Measurements from ENCODE around the gene PLEK2. TPM values are rescaled to one million over a fixed set of nuclear protein-coding genes. Genes with fewer than 3 reads are reported as not detected.

The PLEK2 gene
- total RNA-seq, 4 donors from 2014 or later: 22.0 to 75.2 (median 58.6) TPM

DNA sequence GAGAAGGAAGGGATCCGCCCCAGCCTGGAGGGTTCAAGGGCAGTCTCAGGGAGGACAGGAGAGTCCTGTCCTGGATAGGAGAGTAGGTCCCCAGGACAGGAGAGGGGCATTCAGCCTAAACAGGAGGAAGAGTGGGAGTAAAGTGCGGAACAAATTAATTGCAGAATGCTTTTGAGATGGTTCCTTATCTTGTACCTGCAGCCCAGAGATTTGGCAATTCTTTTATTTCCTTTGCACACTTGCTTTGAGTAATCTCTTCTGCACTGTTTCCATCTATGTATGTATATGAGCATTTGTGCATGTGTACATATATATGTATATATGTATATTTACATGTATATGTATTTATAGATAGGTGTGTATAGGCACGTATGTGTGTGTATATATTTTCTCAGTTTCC lies 22.7 kb downstream of the PLEK2 start:
- DNase-seq: no peak
- H3K4me1 ChIP-seq: peaks cover 34 to 44% of the 10 kb centered on the region in 2 donors
- 81 to 94% methylated on average over 3 of the region's 3 CpGs for WGBS, 2 donors
- no peaks in the 10 kb centered on the region for H3K9me3 ChIP-seq
- H3K4me3 ChIP-seq (replicated peaks in 1 of 3): no peak overlapping the region
- H3K36me3 ChIP-seq: peaks cover 2 to 4% of the 10 kb centered on the region in 2 donors
- H3K27me3 ChIP-seq: no peaks in the 10 kb centered on the region
- intact Hi-C loops (cut with DNase I): no loop called here
- TF ChIP-seq, protein P1, sequence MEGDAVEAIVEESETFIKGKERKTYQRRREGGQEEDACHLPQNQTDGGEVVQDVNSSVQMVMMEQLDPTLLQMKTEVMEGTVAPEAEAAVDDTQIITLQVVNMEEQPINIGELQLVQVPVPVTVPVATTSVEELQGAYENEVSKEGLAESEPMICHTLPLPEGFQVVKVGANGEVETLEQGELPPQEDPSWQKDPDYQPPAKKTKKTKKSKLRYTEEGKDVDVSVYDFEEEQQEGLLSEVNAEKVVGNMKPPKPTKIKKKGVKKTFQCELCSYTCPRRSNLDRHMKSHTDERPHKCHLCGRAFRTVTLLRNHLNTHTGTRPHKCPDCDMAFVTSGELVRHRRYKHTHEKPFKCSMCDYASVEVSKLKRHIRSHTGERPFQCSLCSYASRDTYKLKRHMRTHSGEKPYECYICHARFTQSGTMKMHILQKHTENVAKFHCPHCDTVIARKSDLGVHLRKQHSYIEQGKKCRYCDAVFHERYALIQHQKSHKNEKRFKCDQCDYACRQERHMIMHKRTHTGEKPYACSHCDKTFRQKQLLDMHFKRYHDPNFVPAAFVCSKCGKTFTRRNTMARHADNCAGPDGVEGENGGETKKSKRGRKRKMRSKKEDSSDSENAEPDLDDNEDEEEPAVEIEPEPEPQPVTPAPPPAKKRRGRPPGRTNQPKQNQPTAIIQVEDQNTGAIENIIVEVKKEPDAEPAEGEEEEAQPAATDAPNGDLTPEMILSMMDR (IDR thresholded peaks at IDR 0.05): no peak
- no peak for TF ChIP-seq POLR2A (IDR thresholded peaks at IDR 0.05)
- H3K27ac ChIP-seq: peak overlapping the region in 1 of 3 donors; percentile 11

DNA sequence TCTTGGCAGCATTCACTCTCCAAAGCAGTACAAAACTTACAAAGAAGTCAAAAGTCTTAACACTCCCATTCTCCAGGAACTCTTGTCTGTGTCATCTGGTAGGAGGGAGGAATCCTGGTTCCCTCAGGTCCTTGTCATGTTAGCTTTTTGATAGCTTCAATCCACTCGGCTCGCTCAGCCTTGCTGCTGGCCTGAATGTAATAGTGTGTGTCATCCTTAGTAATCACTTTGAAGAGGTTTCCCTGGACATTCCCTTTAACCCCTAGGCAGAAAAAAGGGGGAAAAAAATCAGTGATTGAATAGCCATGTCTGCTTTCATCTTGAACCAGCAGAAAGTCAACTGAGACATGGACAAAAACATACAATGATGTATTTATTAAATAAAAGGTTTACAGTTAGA lies 24.8 kb downstream of the PLEK2 start:
- peaks cover 38 to 44% of the 10 kb centered on the region in 2 donors for H3K4me1 ChIP-seq
- intact Hi-C loops (cut with DNase I): no loop called here
- no peak overlapping the region for H3K4me3 ChIP-seq (replicated peaks in 1 of 3)
- TF ChIP-seq, protein P1 (IDR thresholded peaks at IDR 0.05): no peak
- no peak for TF ChIP-seq POLR2A (IDR thresholded peaks at IDR 0.05)
- peak overlapping the region; percentile 27 to 81 (median 76) for H3K27ac ChIP-seq
- DNase-seq: no peak
- no peaks in the 10 kb centered on the region for H3K9me3 ChIP-seq
- WGBS, 2 donors: 66 to 79% methylated on average over 2 of the region's 2 CpGs
- H3K36me3 ChIP-seq: peaks cover 17 to 22% of the 10 kb centered on the region in 2 donors
- H3K27me3 ChIP-seq: no peaks in the 10 kb centered on the region

DNA sequence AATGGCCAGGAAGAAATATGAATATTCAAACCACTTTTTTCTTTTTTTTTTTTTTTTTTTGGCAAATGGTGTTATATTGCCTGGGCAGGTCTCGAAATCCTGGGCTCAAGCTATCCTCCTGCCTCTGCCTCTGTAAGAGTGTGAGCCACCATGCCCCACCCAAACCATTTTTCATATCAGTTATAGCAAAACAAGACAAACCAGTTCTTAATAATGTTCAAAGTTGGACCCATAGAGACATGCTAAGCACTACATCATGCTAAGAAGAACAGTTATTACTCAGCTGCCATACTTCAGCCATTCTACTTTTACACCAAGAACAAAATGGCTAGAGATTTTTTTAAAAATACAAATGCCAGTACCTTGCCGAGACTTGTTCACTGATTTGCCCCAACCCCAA lies 26.3 kb downstream of the PLEK2 start:
- H3K9me3 ChIP-seq: no peaks in the 10 kb centered on the region
- H3K4me1 ChIP-seq: peaks cover 38 to 44% of the 10 kb centered on the region in 2 donors
- no peak overlapping the region for H3K4me3 ChIP-seq (replicated peaks in 1 of 3)
- DNase-seq: no peak
- 42 to 50% methylated on average over 2 of the region's 2 CpGs for WGBS, 2 donors
- H3K27me3 ChIP-seq: no peaks in the 10 kb centered on the region
- intact Hi-C loops (cut with DNase I): no loop called here
- peaks cover 33 to 34% of the 10 kb centered on the region in 2 donors for H3K36me3 ChIP-seq
- peak overlapping the region; percentile 67 to 81 (median 76) for H3K27ac ChIP-seq
- no peak for TF ChIP-seq POLR2A (IDR thresholded peaks at IDR 0.05)
- TF ChIP-seq, protein P1 (IDR thresholded peaks at IDR 0.05): no peak

DNA sequence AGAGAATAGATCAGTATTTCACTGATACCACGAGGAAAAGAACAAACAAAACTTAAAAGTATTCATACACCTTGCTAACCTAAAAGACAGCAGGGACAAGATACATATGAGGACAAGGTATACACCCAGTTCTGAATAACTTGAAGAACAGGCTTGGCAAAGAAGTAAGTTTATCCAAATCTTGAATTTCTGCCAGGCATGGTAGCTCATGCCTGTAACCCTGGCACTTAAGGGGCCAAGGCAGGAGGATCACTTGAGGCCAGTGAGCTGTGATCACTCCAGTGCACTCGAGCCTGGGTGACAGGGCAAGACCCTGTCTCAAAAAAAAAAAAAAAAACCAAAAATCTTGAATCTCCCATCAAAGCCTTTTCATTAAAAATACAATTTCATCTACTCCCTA lies 26.8 kb downstream of the PLEK2 start:
- no peak for TF ChIP-seq POLR2A (IDR thresholded peaks at IDR 0.05)
- TF ChIP-seq, protein P1 (IDR thresholded peaks at IDR 0.05): no peak
- peak; percentile 93 to 94 for DNase-seq

DNA sequence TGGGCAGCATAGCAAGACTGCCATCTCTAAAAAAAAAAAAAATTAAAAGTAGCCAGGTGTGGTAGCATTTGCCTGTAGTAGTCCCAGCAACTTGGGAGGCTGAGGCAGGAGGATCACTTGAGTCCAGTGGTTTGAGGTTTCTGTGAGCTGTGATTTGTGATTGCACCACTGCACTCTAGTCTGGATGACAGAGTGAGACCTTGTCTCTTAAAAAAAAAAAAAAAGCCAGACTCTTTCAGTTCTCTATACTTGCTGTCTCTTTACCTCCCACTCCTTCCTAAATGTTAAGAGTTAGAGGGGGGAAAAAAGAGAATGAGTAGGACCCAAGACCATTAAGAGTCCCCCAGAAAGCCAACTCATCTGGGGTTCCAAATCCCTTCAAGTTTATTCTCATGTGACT lies 34.0 kb downstream of the PLEK2 start:
- H3K36me3 ChIP-seq: peaks cover 43 to 46% of the 10 kb centered on the region in 2 donors
- intact Hi-C loops (cut with DNase I): no loop called here

More for the DNA sequence above, 26.8 kb downstream of the PLEK2 start:
- intact Hi-C loops (cut with DNase I): no loop called here
- H3K4me1 ChIP-seq: peaks cover 35 to 40% of the 10 kb centered on the region in 2 donors
- peak overlapping the region; percentile 32 to 81 (median 76) for H3K27ac ChIP-seq
- H3K9me3 ChIP-seq: no peaks in the 10 kb centered on the region
- no peaks in the 10 kb centered on the region for H3K27me3 ChIP-seq
- peaks cover 35 to 36% of the 10 kb centered on the region in 2 donors for H3K36me3 ChIP-seq
- 20 to 42% methylated on average over 2 of the region's 2 CpGs for WGBS, 2 donors
- no peak overlapping the region for H3K4me3 ChIP-seq (replicated peaks in 1 of 3)

More for the DNA sequence above, 34.0 kb downstream of the PLEK2 start:
- H3K9me3 ChIP-seq: no peaks in the 10 kb centered on the region
- H3K27me3 ChIP-seq: no peaks in the 10 kb centered on the region
- no peak for TF ChIP-seq POLR2A (IDR thresholded peaks at IDR 0.05)
- TF ChIP-seq, protein P1 (IDR thresholded peaks at IDR 0.05): no peak
- DNase-seq: no peak
- H3K4me3 ChIP-seq (replicated peaks in 1 of 3): no peak overlapping the region
- no peak overlapping the region for H3K27ac ChIP-seq
- H3K4me1 ChIP-seq: peaks cover 6 to 10% of the 10 kb centered on the region in 2 donors
